Measurements from ENCODE around the gene NECAB3.
"Not testable (repeated sequence)": the region's sequence is repeated elsewhere in the genome, so short reads cannot be mapped to it uniquely, and the experiment has no call there.

NECAB3 gene, protein sequence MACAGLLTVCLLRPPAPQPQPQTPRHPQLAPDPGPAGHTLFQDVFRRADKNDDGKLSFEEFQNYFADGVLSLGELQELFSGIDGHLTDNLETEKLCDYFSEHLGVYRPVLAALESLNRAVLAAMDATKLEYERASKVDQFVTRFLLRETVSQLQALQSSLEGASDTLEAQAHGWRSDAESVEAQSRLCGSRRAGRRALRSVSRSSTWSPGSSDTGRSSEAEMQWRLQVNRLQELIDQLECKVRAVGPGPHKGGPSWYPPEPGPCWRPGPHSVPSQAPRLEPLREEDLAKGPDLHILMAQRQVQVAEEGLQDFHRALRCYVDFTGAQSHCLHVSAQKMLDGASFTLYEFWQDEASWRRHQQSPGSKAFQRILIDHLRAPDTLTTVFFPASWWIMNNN

GRCh38 chr20:33674294-33675135, at the start of gene NECAB3:
NECAB3 (minus strand) TSS chr20:33674428; CDS start chr20:33674352, 76 bp downstream.
- DNase-seq = peak in 5 of 6 experiments; percentile 31 to 60 (median 33)

DNA sequence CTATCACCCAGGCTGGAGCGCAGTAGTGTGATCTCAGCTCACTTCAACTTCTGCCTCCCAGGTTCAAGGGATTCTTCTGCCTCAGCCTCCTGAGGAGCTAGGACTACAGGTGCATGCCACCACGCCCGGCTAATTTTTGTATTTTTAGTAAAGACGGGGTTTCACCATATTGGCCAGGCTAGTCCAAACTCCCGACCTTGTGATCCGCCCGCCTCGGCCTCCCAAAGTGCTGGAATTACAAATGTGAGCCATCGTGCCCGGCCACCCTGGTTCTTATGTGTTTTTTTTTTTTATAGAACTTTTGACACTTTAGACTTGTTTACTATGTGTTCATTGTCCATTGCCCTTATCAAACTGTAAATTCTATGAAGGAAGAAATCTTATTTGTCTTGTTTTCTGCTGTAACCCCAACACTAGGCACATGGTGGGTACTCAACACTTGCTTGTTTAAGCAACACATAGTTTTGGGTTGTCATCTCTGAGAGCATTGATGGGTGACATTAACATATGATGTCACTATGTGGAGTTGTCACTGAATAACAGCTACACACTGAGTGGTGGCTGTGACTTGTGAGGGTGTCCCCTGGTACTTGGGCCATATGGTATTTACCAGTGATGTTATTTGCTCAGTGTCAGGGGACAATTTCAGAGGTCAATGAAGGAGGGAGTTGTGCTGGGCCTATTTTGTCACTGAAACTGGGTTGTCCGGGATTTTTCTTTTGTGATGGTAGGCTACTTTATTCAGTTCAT, 47.3 kb upstream of the NECAB3 start:
- DNase-seq = no peak

- DNase-seq = peak; percentile 81 to 96 (median 92)
Measured at GRCh38 chr20:33719989-33720709, 45.9 kb upstream of the NECAB3 start, which contains the start of gene PXMP4. PXMP4 (minus strand) TSS chr20:33720310; CDS start chr20:33720207, 103 bp downstream.

GRCh38 chr20:33719277-33719988, 45.2 kb upstream of the NECAB3 start:
- no peak for DNase-seq

- no peak for DNase-seq
Measured at GRCh38 chr20:33716498-33716897, 42.3 kb upstream of the NECAB3 start.

DNA sequence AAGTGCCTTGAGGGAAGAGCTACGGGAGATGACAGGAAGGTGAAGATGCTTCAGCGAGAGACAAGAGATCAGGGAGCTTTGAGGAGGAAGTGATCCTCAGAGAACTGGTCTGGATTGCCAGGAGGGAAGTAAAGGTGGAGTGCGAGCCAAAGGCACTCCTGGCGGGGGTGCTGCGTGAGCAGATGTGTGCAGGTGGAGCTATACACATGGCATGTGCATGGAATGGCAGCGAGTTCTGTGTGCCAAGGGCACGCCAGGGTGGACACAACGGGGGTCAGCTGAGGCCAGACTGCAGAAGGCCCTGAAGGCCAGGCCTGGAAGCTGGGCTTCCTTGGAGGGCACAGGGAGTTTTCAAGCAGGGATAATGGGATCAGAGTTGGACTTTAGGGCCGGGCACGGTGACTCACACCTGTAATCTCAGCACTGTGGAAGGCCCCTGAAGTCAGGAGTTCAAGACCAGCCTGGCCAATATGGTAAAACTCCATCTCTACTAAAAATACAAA, 39.7 kb upstream of the NECAB3 start:
- no peak for DNase-seq

- no peak for DNase-seq
Measured at GRCh38 chr20:33711446-33711738, 37.2 kb upstream of the NECAB3 start.

DNA sequence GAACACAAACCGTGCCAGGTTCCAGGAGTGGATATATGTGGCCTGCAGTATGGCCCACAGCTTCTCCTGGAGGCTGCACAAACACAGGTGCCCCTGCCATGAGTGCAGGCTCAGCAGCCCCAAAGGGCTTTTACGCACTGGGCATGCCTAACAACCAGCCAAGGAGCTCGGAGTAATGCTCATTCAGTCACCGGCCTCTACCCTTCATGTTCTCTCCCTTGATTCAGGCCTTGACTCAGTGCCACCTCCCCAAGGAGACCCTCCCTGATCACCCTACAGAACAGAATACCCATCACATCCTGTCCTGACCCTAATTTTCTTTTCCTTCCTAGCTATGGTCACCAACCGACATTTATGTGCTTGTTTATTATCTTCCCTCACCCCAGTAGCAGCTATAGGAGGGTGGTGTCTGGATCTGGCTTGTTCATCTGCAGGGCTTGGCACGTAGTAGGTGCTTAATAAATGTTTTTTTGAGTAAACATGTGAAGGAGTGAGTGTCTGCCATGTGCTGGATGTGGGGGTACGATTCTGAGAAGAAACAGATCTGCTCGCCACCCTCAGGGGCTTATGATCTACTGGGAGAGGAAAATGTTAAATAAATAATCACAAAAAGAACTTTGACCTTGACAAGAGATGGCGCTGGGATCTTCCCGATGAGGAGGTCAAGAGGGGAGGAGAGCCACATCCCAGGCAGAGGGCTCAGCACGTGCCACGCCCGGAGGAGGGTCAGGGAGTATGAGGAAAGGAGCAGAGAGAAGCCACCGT, 36.6 kb upstream of the NECAB3 start:
- no peak for DNase-seq

- no peak for DNase-seq
Measured at GRCh38 chr20:33709905-33710541, 35.8 kb upstream of the NECAB3 start.

DNA sequence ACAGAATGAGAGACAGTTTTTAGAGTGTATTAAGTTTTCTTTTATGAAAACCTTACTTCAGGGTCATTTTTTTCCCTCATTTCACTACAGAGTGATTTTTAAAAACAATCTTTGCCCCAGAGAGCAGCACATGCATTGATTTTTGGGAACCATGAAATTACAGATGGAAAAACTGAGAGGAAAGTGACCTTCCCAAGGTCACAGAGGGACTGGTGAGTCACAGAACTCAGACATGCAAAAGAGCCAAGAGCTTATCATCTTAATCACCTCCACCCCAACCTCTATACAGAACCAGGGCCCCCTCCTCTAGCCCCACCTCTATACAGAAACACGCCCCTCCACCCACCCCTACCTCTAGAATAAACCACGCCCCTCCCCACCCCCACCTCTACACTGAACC, 35.2 kb upstream of the NECAB3 start:
- no peak for DNase-seq

GRCh38 chr20:33707668-33708067, 33.4 kb upstream of the NECAB3 start:
- DNase-seq = no peak

GRCh38 chr20:33704197-33704924, 30.1 kb upstream of the NECAB3 start:
- no peak for DNase-seq

- no peak for DNase-seq
Measured at GRCh38 chr20:33703498-33704137, 29.4 kb upstream of the NECAB3 start.

GRCh38 chr20:33702861-33703260, 28.6 kb upstream of the NECAB3 start:
- DNase-seq = no peak

- DNase-seq = no peak
Measured at GRCh38 chr20:33701629-33702450, 27.6 kb upstream of the NECAB3 start.

DNA sequence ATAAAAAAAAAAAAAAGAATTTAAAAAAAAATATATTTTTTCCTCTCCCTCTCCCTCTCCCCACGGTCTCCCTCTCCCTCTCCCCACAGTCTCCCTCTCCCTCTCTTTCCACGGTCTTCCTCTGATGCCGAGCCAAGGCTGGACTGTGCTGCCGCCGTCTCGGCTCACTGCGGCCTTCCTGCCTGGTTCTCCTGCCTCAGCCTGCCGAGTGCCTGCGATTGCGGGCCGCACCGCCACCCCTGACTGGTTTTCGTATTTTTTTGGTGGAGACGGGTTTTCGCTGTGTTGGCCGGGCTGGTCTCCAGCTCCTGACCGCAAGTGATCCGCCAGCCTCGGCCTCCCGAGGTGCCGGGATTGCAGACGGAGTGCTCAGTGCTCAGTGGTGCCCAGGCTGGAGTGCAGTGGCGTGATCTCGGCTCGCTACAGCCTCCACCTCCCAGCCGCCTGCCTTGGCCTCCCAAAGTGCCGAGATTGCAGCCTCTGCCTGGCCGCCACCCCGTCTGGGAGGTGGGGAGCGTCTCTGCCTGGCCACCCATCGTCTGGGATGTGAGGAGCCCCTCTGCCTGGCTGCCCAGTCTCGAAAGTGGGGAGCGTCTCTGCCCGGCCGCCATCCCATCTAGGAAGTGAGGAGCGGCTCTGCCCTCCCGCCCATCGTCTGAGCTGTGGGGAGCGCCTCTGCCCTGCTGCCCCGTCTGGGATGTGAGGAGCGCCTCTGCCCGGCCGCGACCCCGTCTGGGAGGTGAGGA, 26.6 kb upstream of the NECAB3 start:
- DNase-seq = not testable (repeated sequence)

DNA sequence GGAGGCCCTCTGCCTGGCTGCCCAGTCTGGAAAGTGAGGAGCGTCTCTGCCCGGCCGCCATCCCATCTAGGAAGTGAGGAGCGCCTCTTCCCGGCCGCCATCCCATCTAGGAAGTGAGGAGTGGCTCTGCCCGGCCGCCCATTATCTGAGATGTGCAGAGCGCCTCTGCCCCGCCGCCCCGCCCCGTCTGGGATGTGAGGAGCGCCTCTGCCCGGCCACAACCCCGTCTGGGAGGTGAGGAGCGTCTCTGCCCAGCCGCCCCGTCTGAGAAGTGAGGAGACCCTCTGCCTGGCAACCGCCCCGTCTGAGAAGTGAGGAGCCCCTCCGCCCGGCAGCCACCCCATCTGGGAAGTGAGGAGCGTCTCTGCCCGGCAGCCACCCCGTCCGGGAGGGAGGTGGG, 24.7 kb upstream of the NECAB3 start:
- DNase-seq = not testable (repeated sequence)

Data from stimulated activated naive CD4-positive, alpha-beta T cell (primary cell).